GM12865 (cell line): Measurements from ENCODE around the gene DLG2.

Experiments used
- DNase-seq: peaks from one replicate; pipeline ENCODE4 v3.0.0; 2010; ENCODE audit warnings: low read depth
- H3K4me3 ChIP-seq: 2 replicates; pipeline ENCODE4 v1.5.1; 2011; ENCODE audit warnings: mild to moderate bottlenecking, low read depth, low read length, control low read depth
- TF ChIP-seq, protein P1 (sequence below): IDR thresholded peaks from 2 replicates; pipeline ENCODE4 v1.5.1; 2011; ENCODE audit warnings: low read length, control low read depth, low read depth, inconsistent platforms; ENCODE audit not compliant: insufficient read depth; ENCODE audit errors: missing control alignments

The DLG2 gene

DNA sequence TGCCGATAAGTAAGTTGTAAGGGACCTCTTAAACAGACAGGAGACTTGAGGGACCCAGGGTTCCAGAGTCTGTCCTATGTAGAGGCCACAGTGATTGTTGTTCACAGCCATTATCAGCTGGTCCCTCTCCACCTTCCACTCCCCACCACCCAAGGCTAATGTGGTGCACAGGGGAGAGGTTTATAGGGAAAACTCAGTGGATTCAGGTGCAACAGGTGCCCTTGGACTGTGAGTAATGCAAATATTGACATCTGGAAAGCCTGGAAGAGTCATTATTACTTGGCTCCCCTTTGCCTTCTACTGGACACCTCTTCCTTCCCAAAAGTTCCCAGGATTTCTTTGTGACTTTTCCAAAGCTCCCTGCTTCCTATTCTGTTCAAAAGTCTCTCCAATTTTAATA, 1899.9 kb downstream of the DLG2 start:
- TF ChIP-seq, protein P1, sequence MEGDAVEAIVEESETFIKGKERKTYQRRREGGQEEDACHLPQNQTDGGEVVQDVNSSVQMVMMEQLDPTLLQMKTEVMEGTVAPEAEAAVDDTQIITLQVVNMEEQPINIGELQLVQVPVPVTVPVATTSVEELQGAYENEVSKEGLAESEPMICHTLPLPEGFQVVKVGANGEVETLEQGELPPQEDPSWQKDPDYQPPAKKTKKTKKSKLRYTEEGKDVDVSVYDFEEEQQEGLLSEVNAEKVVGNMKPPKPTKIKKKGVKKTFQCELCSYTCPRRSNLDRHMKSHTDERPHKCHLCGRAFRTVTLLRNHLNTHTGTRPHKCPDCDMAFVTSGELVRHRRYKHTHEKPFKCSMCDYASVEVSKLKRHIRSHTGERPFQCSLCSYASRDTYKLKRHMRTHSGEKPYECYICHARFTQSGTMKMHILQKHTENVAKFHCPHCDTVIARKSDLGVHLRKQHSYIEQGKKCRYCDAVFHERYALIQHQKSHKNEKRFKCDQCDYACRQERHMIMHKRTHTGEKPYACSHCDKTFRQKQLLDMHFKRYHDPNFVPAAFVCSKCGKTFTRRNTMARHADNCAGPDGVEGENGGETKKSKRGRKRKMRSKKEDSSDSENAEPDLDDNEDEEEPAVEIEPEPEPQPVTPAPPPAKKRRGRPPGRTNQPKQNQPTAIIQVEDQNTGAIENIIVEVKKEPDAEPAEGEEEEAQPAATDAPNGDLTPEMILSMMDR, result no peak
- no peak overlapping the region for H3K4me3 ChIP-seq
- DNase-seq, result no peak

- TF ChIP-seq, protein P1, result no peak
- H3K4me3 ChIP-seq, result no peak overlapping the region
- DNase-seq, result no peak
These were observed 1900.8 kb downstream of the DLG2 start for GRCh38 chr11:83726316-83726715.

DNA sequence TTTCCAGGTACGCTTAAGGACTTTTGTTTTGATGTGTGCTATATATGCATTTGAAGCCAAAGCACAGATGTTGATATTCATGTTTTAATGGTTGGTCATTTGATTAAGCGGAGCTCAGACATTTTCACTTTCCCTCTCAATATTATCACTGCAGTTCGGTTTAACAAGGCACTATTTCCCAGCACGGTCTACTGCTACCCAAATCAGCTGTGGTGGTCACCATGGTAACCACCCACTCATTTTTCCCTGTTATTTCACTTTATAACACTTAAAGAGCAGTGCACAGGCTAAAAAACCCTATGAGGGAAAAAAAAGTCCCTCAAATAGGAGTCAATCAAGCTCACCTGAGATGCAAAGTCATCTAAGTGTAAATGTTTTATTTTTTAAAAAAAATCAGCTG, 1901.4 kb downstream of the DLG2 start:
- peak; percentile 34 for DNase-seq
- TF ChIP-seq, protein P1, result no peak
- no peak overlapping the region for H3K4me3 ChIP-seq

DNA sequence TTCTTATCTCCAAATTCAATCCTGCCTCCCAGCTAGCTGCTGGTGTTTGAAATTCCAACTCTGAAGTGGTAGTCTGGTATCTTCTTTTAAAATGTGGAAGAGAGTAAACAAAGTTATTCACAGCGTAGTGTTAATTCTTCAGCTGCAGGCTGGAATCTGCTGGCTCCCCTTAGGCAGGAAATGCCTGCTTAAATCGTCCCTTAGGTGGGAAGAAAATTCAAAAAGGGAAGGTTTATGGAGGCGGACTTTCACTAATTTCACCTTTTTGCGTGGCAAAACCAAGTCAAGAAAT, 1901.9 kb downstream of the DLG2 start:
- no peak overlapping the region for H3K4me3 ChIP-seq
- TF ChIP-seq, protein P1, result no peak
- DNase-seq, result no peak

GRCh38 chr11:83723999-83724398, 1903.1 kb downstream of the DLG2 start:
- peak; percentile 76 for DNase-seq
- H3K4me3 ChIP-seq, result peak overlapping the region; percentile 24; the same call in 1 of the 2 replicates
- TF ChIP-seq, protein P1, result peak; percentile 48

GRCh38 chr11:83722392-83723119, 1904.6 kb downstream of the DLG2 start:
- no peak for DNase-seq
- TF ChIP-seq, protein P1, result no peak
- H3K4me3 ChIP-seq, result no peak overlapping the region

DNA sequence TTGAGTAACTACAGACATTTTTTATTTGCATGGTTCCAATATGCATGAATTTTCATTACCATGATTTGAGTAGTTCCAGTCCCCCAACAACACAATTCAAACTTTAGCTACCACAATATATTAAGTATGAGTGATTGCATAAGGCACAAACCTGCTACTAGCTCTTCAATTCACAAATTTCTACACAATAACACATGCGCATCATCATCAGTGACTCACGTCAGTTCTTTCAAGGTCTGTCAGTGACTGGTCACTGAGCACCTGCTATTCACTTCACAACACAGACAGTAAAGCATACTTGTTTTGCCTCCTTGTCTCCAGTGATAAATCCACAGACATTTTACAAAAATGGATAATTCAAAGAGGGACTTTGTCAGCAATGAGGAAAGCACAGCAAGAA, 1905.9 kb downstream of the DLG2 start:
- H3K4me3 ChIP-seq, result no peak overlapping the region
- TF ChIP-seq, protein P1, result no peak
- DNase-seq, result no peak
